K562 (cell line): ENCODE data around the gene RGR. TPM values are rescaled to one million over a fixed set of nuclear protein-coding genes. Genes with fewer than 3 reads are reported as not detected.
A peak's percentile ranks its signal among the peaks of the same experiment; 100 is the strongest.

Source experiments
- ATAC-seq: fragments of 200-7000 bp; cut with Tn5 transposase; 3 replicates; pipeline ENCODE4 v1.9.1; 2020; ENCODE audit warnings: moderate library complexity
- BruUV-seq: library from RNA; stranded (reverse); fragments of 400-500 nt; replicated peaks from 2 replicates; lab custom pipeline; 2021; lab: Mats Ljungman, UMichigan
- CTCF ChIA-PET: fragments of 300-600 bp; formaldehyde crosslinking; extraction: SDS; loops from one replicate; lab custom pipeline; 2021; ENCODE audit warnings: low intra/inter-chr PET ratio; lab: Yijun Ruan, JAX
- POLR2A ChIA-PET: fragments of 300-600, 350-650 bp; sonication (Branson Sonifier 250); formaldehyde crosslinking; extraction: SDS; loops from one replicate; lab custom pipeline; 2021; ENCODE audit warnings: antibody characterized with exemption, inconsistent platforms; lab: Yijun Ruan, JAX
- DNase-seq, 4 experiments: peaks; one replicate each; pipeline versions ENCODE4 v3.0.0 to v3.0.0-alpha.2; 2011 to 2018; ENCODE audit warnings: low spot score in 3 of 4, mixed read lengths in 3 of 4; ENCODE audit errors: extremely low read depth in 1 of 4
- FAIRE-seq: peaks from 2 replicates; lab custom pipeline; 2011; peaks lifted over from hg19 to GRCh38; lab: Jason Lieb, UNC
- H2AFZ ChIP-seq: 2 replicates; pipeline ENCODE4 v1.6.0; 2011; ENCODE audit warnings: low read depth, low read length, control low read depth, inconsistent platforms
- H3K27ac ChIP-seq: fragments of 200-600 bp; 3 replicates; pipeline ENCODE4 v1.8.0; 2011; ENCODE audit warnings: low read depth, mild to moderate bottlenecking, control low read depth, inconsistent platforms, low read length, moderate library complexity, mixed read lengths; ENCODE audit errors: extremely low read depth
- H3K27me3 ChIP-seq, 2 experiments: fragments of 300-600 bp in 1 of 2; 2 replicates in 1 of 2; 3 replicates in 1 of 2; pipeline versions ENCODE4 v1.6.0 to v1.8.0; 2011; ENCODE audit warnings: inconsistent platforms in 2 of 2, low read length in 2 of 2, mild to moderate bottlenecking in 1 of 2, mixed read lengths in 1 of 2, moderate library complexity in 1 of 2; ENCODE audit not compliant: control insufficient read depth in 2 of 2, insufficient read depth in 2 of 2
- H3K36me3 ChIP-seq: fragments of 300-600 bp; 3 replicates; pipeline ENCODE4 v1.8.0; 2011; ENCODE audit warnings: mild to moderate bottlenecking, low read length, inconsistent platforms; ENCODE audit not compliant: control insufficient read depth, insufficient read depth
- H3K4me1 ChIP-seq, 2 experiments: fragments of 200-600 bp in 1 of 2; replicated peaks in 1 of 2; 2 replicates in 1 of 2; 3 replicates in 1 of 2; pipeline versions ENCODE4 v1.5.1 to v1.8.0; 2011; ENCODE audit warnings: inconsistent platforms in 2 of 2, low read length in 2 of 2, mild to moderate bottlenecking in 1 of 2, mixed read lengths in 1 of 2, moderate library complexity in 1 of 2; ENCODE audit not compliant: control insufficient read depth in 2 of 2, insufficient read depth in 2 of 2
- H3K4me2 ChIP-seq: 2 replicates; pipeline ENCODE4 v1.6.1; 2011; ENCODE audit warnings: low read length, control low read depth, inconsistent platforms, mixed read lengths; ENCODE audit not compliant: insufficient read depth
- H3K4me3 ChIP-seq: fragments of 200-600 bp; sonication (generic), shearing (Covaris generic); 2 replicates; pipeline ENCODE4 v1.5.1; 2016; ENCODE audit warnings: control low read depth, inconsistent platforms
- H3K79me2 ChIP-seq: fragments of 200-600 bp; 3 replicates; pipeline ENCODE4 v1.8.0; 2011; ENCODE audit warnings: low read length, inconsistent platforms; ENCODE audit not compliant: control insufficient read depth, insufficient read depth
- H3K9ac ChIP-seq, 2 experiments: 2 replicates each; pipeline versions ENCODE4 v1.6.0 to v1.6.1; 2011; ENCODE audit warnings: low read depth in 2 of 2, low read length in 2 of 2, control low read depth in 1 of 2, inconsistent platforms in 1 of 2, mild to moderate bottlenecking in 1 of 2, mixed read lengths in 1 of 2; ENCODE audit not compliant: insufficient read depth in 1 of 2
- H3K9me1 ChIP-seq: one replicate; pipeline ENCODE4 v1.6.0; 2011; ENCODE audit warnings: inconsistent platforms, mild to moderate bottlenecking, low read length, moderate library complexity; ENCODE audit not compliant: control insufficient read depth, insufficient read depth
- H3K9me3 ChIP-seq: replicated peaks from 2 replicates; pipeline ENCODE4 v1.5.1; 2011; ENCODE audit warnings: low read depth, low read length, inconsistent platforms; ENCODE audit not compliant: control insufficient read depth, insufficient read depth
- H4K20me1 ChIP-seq: replicated peaks from 2 replicates; pipeline ENCODE4 v1.6.1; 2011; ENCODE audit warnings: low read length, inconsistent platforms, mixed read lengths; ENCODE audit not compliant: control insufficient read depth, insufficient read depth
- ARID2 ChIP-seq: fragments of 450-650 bp; IDR thresholded peaks from 2 replicates; pipeline ENCODE4 v1.6.1; 2017; ENCODE audit warnings: antibody characterized with exemption, mild to moderate bottlenecking
- BHLHE40 ChIP-seq: IDR thresholded peaks from 2 replicates; pipeline ENCODE4 v1.6.1; 2011; ENCODE audit warnings: low read length, improper control_type of control experiment
- CBFA2T2 ChIP-seq: fragments of 450-650 bp; conservative IDR thresholded peaks from 2 replicates; pipeline ENCODE4 v1.6.1; 2017; ENCODE audit warnings: mild to moderate bottlenecking
- CC2D1A ChIP-seq: fragments of 450-650 bp; IDR thresholded peaks from 2 replicates; pipeline ENCODE4 v1.6.1; 2017; ENCODE audit warnings: mild to moderate bottlenecking
- CREM ChIP-seq: IDR thresholded peaks from 2 replicates; pipeline ENCODE4 v1.6.1; 2014; ENCODE audit warnings: antibody characterized with exemption, low read depth
- CTBP1 ChIP-seq: fragments of 450-650 bp; IDR thresholded peaks from 2 replicates; pipeline ENCODE4 v1.6.1; 2016; ENCODE audit warnings: borderline replicate concordance
- FOXA3 ChIP-seq, 2 experiments: fragments of 450-650 bp in 1 of 2; sonication (generic) in 1 of 2; formaldehyde crosslinking; IDR thresholded peaks in 1 of 2; conservative IDR thresholded peaks in 1 of 2; 2 replicates each; pipeline versions ENCODE4 v1.4.0 to v1.8.0; 2020 to 2022; ENCODE audit warnings: mild to moderate bottlenecking in 2 of 2, missing genetic modification reagents in 1 of 2
- GTF2F1 ChIP-seq: IDR thresholded peaks from 2 replicates; pipeline ENCODE4 v1.6.1; 2011; ENCODE audit warnings: low read depth, low read length, improper control_type of control experiment
- HDAC3 ChIP-seq: fragments of 450-650 bp; IDR thresholded peaks from 2 replicates; pipeline ENCODE4 v1.6.1; 2018; ENCODE audit warnings: borderline replicate concordance, mild to moderate bottlenecking, moderate library complexity; ENCODE audit not compliant: partially characterized antibody
- LARP7 ChIP-seq: fragments of 450-650 bp; IDR thresholded peaks from 2 replicates; pipeline ENCODE4 v1.6.1; 2016
- RAD21 ChIP-seq, 2 experiments: fragments of 250-450 bp in 1 of 2; fragments of 450-650 bp in 1 of 2; sonication (Bioruptor Pico) in 1 of 2; formaldehyde crosslinking in 1 of 2; IDR thresholded peaks in 1 of 2; conservative IDR thresholded peaks in 1 of 2; 2 replicates each; pipeline versions ENCODE4 v1.4.0 to v1.8.0; 2020 to 2022; ENCODE audit warnings: mild to moderate bottlenecking in 2 of 2, moderate library complexity in 1 of 2
- SRSF3 ChIP-seq: fragments of 200-400 bp; formaldehyde crosslinking; IDR thresholded peaks from 2 replicates; pipeline ENCODE4 v1.6.1; 2016; ENCODE audit warnings: mild to moderate bottlenecking, low read length, moderate library complexity; ENCODE audit not compliant: insufficient read depth
- TRIM24 ChIP-seq, 2 experiments: fragments of 450-650 bp; IDR thresholded peaks; 2 replicates each; pipeline ENCODE4 v1.6.1; 2016
- ZNF311 ChIP-seq: fragments of 250-450 bp; sonication (Bioruptor Pico); IDR thresholded peaks from 2 replicates; pipeline ENCODE4 v1.4.0; 2020; ENCODE audit warnings: mild to moderate bottlenecking, moderate library complexity
- WGBS: fragments of 100-300 bp; shearing (Covaris generic); methylation state at CpG from one replicate; pipeline ENCODE4 v1.1.6; 2016; ENCODE audit warnings: low coverage, mixed read lengths; ENCODE audit not compliant: insufficient coverage; ENCODE audit errors: missing lambda C conversion rate; 5-methylcytosine and 5-hydroxymethylcytosine counted together
- in situ Hi-C: fragments of 300-500 bp; cut with MboI; formaldehyde crosslinking; loops from 4 replicates; pipeline ENCODE4 v1.15.0; 2018; ENCODE audit warnings: inconsistent platforms, mixed read lengths
- intact Hi-C: fragments of 100-400 bp; cut with micrococcal nuclease; formaldehyde crosslinking; loops from 2 replicates; pipeline ENCODE4 v1.14.2; 2022
- polyA plus RNA-seq, 8 experiments: library from polyadenylated mRNA; depleted of rRNA in 4 of 8; stranded (reverse) in 5 of 8; unstranded in 3 of 8; fragments of >200 nt; fragmentation: Nextera tagmentation in 2 of 8; fragmentation: Illumina TruSeq in 1 of 8; extraction: Ambion mirVana in 2 of 8; extraction: Trizol in 1 of 8; gene quantifications; 2 replicates each; pipeline versions ENCODE4 v1.2.1 to v1.2.3, GENCODE V29; 2011 to 2014; ENCODE audit warnings: inconsistent platforms in 1 of 8, missing spikeins in 1 of 8
- total RNA-seq, 7 experiments: library from RNA; depleted of rRNA in 6 of 7; stranded (reverse); fragments of >200 nt in 6 of 7; fragmentation: Illumina TruSeq in 2 of 7; extraction: Trizol in 2 of 7; gene quantifications; 2 replicates each; pipeline versions ENCODE4 v1.2.1 to v1.2.3, GENCODE V29; 2011 to 2021; ENCODE audit warnings: low replicate concordance in 1 of 7
- TF ChIP-seq, protein P1 (sequence below): fragments of 200-800 bp; sonication (Bioruptor generic); IDR thresholded peaks from 2 replicates; pipeline ENCODE4 v1.6.1; 2017; ENCODE audit warnings: missing genetic modification characterization, missing compliant biosample characterization
- TF ChIP-seq, protein P2 (sequence below): sonication (generic); formaldehyde crosslinking; IDR thresholded peaks from 2 replicates; pipeline ENCODE4 v1.8.0; 2022; ENCODE audit warnings: mild to moderate bottlenecking, missing genetic modification reagents
- TF ChIP-seq, protein P3 (sequence below): fragments of 250-450 bp; sonication (Bioruptor Pico); IDR thresholded peaks from 2 replicates; pipeline ENCODE4 v1.4.0; 2020; ENCODE audit warnings: mild to moderate bottlenecking, moderate library complexity

The RGR gene
- total and polyA plus RNA-seq, 9 of the 15 experiments (the other 6 are each of a cell fraction or from before 2014, with no cell fraction given), result not detected

DNA sequence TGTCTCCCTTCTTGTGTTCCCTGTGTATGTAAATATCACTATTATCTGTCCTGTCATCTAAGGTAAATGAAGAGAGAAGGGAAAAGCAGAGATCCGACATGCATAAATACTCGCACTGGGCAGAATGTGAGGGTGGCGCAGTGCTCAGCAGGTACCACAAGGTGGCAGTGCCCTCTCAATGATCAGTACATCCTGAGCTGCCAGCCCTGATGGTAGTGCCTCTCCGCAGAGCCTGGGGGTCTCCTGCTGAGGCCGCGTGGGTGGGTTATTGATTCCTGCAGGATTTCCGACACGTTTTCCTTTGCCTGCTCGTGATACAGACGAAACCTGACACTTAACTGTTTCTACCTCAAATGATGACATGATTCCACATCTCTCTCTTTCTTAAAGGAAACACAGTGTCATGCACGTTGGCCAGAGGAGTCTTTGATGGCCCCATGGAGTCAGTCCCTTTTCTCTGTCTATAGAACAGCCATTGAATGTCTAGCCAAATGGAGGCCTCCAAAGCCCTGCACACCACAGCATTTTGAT, 19.8 kb downstream of the RGR start:
- DNase-seq (peak; percentile 75 to 83 (median 79)), FAIRE-seq (peak; percentile 93), ATAC-seq (peak; percentile 97)
- Histone ChIP-seq H3K4me2 (no peak overlapping the region), H3K27ac (no peak overlapping the region), H3K9ac (no peak overlapping the region), H3K9me3 (no peaks in the 10 kb centered on the region), H3K4me1 (no peaks in the 10 kb centered on the region), H2AFZ (no peak overlapping the region), H4K20me1 (no peaks in the 10 kb centered on the region; the same call in 1 of the 2 replicates), H3K9me1 (no peaks in the 10 kb centered on the region), H3K79me2 (no peaks in the 10 kb centered on the region), H3K36me3 (no peaks in the 10 kb centered on the region), H3K4me3 (no peak overlapping the region), H3K27me3 (peaks cover 3 to 44% of the 10 kb centered on the region in 2 experiments; a peak in 2 of 5 replicates)
- ChIA-PET POLR2A (interaction anchor here (0.6 to 1.0 kb wide), 2 partner anchors 10 to 36 kb away, joined by 3 read pairs; no protein-coding TSS in a partner anchor), CTCF (interaction anchor here (0.5 to 6.4 kb wide), 5 partner anchors 77 to 451 kb away, joined by 3 to 97 read pairs (median 3); no protein-coding TSS in a partner anchor)
- intact Hi-C loops (loop anchor here (1.0 to 5.0 kb wide), 6 partner anchors 38 to 273 kb away; partner anchors contain the start of gene CCSER2), in situ Hi-C loops (loop anchor here (5.0 kb wide), 2 partner anchors 63 to 278 kb away; partner anchors contain the start of gene CCSER2)
- BruUV-seq, result no TSS peak
- under 1% methylated on average over 11 of the region's 11 CpGs for WGBS
- TF ChIP-seq SRSF3, result no peak
- peak; percentile 36; the same call in 1 of the 2 replicates for TF ChIP-seq BHLHE40
- TF ChIP-seq, protein P1, sequence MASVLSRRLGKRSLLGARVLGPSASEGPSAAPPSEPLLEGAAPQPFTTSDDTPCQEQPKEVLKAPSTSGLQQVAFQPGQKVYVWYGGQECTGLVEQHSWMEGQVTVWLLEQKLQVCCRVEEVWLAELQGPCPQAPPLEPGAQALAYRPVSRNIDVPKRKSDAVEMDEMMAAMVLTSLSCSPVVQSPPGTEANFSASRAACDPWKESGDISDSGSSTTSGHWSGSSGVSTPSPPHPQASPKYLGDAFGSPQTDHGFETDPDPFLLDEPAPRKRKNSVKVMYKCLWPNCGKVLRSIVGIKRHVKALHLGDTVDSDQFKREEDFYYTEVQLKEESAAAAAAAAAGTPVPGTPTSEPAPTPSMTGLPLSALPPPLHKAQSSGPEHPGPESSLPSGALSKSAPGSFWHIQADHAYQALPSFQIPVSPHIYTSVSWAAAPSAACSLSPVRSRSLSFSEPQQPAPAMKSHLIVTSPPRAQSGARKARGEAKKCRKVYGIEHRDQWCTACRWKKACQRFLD (CRISPR knock-in tag), result no peak
- TF ChIP-seq, protein P2, sequence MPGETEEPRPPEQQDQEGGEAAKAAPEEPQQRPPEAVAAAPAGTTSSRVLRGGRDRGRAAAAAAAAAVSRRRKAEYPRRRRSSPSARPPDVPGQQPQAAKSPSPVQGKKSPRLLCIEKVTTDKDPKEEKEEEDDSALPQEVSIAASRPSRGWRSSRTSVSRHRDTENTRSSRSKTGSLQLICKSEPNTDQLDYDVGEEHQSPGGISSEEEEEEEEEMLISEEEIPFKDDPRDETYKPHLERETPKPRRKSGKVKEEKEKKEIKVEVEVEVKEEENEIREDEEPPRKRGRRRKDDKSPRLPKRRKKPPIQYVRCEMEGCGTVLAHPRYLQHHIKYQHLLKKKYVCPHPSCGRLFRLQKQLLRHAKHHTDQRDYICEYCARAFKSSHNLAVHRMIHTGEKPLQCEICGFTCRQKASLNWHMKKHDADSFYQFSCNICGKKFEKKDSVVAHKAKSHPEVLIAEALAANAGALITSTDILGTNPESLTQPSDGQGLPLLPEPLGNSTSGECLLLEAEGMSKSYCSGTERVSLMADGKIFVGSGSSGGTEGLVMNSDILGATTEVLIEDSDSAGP (CRISPR knock-in tag), result no peak
- no peak for TF ChIP-seq GTF2F1
- TF ChIP-seq, protein P3, sequence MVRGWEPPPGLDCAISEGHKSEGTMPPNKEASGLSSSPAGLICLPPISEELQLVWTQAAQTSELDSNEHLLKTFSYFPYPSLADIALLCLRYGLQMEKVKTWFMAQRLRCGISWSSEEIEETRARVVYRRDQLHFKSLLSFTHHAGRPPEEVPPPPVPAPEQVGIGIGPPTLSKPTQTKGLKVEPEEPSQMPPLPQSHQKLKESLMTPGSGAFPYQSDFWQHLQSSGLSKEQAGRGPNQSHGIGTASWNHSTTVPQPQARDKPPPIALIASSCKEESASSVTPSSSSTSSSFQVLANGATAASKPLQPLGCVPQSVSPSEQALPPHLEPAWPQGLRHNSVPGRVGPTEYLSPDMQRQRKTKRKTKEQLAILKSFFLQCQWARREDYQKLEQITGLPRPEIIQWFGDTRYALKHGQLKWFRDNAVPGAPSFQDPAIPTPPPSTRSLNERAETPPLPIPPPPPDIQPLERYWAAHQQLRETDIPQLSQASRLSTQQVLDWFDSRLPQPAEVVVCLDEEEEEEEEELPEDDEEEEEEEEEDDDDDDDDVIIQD (CRISPR knock-in tag), result no peak
- no peak for TF ChIP-seq TRIM24 (IDR thresholded peaks at IDR 0.05)
- TF ChIP-seq ARID2, result peak; percentile 84
- TF ChIP-seq CREM, result peak; percentile 36; the same call in 1 of the 2 replicates
- TF ChIP-seq RAD21 (CRISPR knock-in tag; conservative IDR thresholded peaks at IDR 0.05 in 1 of 2, IDR thresholded peaks at IDR 0.05 in 1 of 2), result peak; percentile 96 to 97
- no peak for TF ChIP-seq HDAC3
- TF ChIP-seq LARP7, result no peak
- no peak for TF ChIP-seq FOXA3 (CRISPR knock-in tag; conservative IDR thresholded peaks at IDR 0.05 in 1 of 2, IDR thresholded peaks at IDR 0.05 in 1 of 2)
- TF ChIP-seq CBFA2T2, result no peak
- 0 out of 2 replicates have a peak, but pooled peaks have one; percentile 13 for TF ChIP-seq CTBP1
- no peak for TF ChIP-seq ZNF311 (CRISPR knock-in tag)
- TF ChIP-seq CC2D1A, result peak; percentile 77
